NB4 (cell line): ENCODE results near the gene MTM1.

Experiments used
- CTCF ChIP-seq: IDR thresholded peaks from one replicate; pipeline ENCODE4 v1.5.1; 2012; ENCODE audit warnings: low read depth, low read length
- MAX ChIP-seq: IDR thresholded peaks from 2 replicates; pipeline ENCODE4 v1.6.1; 2011; ENCODE audit warnings: low read depth, low read length
- MYC ChIP-seq: IDR thresholded peaks from 2 replicates; pipeline ENCODE4 v1.6.1; 2011; ENCODE audit warnings: low read depth, low read length
- POLR2A ChIP-seq: IDR thresholded peaks from 2 replicates; pipeline ENCODE4 v1.6.1; 2011; ENCODE audit warnings: mild to moderate bottlenecking; ENCODE audit not compliant: insufficient read length; ENCODE audit errors: extremely low read depth

- TF ChIP-seq CTCF (no peak), POLR2A (no peak), MYC (no peak), MAX (no peak)
Measured at GRCh38 chrX:150540965-150541364, 27.5 kb upstream of the MTM1 start.
